Measurements from ENCODE around the gene CACNA1E.

CACNA1E gene

DNA sequence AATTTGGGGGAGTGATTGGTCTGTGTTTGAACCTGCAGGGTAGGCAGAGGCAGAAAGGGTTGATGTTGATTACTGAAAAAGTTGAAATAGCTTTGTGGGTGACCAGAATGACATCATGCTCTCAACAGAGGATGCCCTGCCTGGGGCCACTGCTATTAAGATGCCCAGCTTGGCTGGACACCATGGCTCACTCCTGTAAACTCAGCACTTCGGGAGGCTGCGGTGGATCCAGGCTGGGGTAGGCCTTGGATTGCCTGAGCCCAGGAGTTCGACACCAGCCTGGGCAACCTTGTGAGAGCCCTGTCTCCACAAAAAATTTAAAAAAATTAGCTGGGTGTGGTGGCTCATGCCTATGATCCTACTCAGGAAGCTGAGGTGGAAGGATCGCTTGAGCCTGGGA is 42.8 kb upstream of the CACNA1E start:
- Histone ChIP-seq H3F3A (ENCODE audit: insufficient read depth) (no peaks in the 10 kb centered on the region), H3K27me3 (ENCODE audit: low read length) (no peaks in the 10 kb centered on the region), H3K27ac (ENCODE audit: low read depth, low read length) (no peak overlapping the region), H3K79me2 (ENCODE audit: insufficient read depth, low read length) (no peaks in the 10 kb centered on the region), H3K4me3 (ENCODE audit: insufficient read depth, low read length, poor library complexity, severe bottlenecking) (no peak overlapping the region), H3K4me2 (ENCODE audit: low read depth, low read length, poor library complexity, severe bottlenecking) (no peak overlapping the region), H3K9ac (ENCODE audit: low read length) (no peak overlapping the region), H4K20me1 (ENCODE audit: low read depth, low read length) (no peaks in the 10 kb centered on the region), H3K36me3 (ENCODE audit: low read length) (no peaks in the 10 kb centered on the region), H3K9me2 (replicated peaks; ENCODE audit: insufficient read depth, low read length) (no peaks in the 10 kb centered on the region), H2AFZ (ENCODE audit: low read depth, low read length, severe bottlenecking) (no peak overlapping the region), H3K9me3 (ENCODE audit: insufficient read depth, low read length) (no peaks in the 10 kb centered on the region)
- TF ChIP-seq EZH2phosphoT487 (conservative IDR thresholded peaks at IDR 0.05; ENCODE audit: low read length): no peak
- TF ChIP-seq, protein P1, sequence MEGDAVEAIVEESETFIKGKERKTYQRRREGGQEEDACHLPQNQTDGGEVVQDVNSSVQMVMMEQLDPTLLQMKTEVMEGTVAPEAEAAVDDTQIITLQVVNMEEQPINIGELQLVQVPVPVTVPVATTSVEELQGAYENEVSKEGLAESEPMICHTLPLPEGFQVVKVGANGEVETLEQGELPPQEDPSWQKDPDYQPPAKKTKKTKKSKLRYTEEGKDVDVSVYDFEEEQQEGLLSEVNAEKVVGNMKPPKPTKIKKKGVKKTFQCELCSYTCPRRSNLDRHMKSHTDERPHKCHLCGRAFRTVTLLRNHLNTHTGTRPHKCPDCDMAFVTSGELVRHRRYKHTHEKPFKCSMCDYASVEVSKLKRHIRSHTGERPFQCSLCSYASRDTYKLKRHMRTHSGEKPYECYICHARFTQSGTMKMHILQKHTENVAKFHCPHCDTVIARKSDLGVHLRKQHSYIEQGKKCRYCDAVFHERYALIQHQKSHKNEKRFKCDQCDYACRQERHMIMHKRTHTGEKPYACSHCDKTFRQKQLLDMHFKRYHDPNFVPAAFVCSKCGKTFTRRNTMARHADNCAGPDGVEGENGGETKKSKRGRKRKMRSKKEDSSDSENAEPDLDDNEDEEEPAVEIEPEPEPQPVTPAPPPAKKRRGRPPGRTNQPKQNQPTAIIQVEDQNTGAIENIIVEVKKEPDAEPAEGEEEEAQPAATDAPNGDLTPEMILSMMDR (IDR thresholded peaks at IDR 0.05; ENCODE audit: insufficient read depth, low read length, poor library complexity, severe bottlenecking): no peak

DNA sequence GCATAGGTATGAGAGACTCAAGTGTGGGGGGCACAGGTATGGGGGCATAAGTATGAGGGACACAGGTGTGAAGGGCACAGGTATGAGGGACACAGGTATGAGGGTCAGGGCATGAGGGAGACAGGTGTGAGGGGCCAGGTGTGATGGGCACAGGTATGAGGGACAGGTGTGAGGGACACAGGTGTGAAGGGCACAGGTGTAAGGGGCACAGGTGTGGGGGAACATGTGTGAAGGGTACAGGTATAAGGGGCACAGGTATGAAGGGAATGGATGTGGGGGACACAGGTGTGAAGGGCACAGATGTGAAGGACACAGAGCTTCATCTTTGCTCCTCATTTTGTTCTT is 41.2 kb upstream of the CACNA1E start:
- Histone ChIP-seq H3K27me3 (ENCODE audit: low read length) (no peaks in the 10 kb centered on the region), H3K27ac (ENCODE audit: low read depth, low read length) (no peak overlapping the region), H3K79me2 (ENCODE audit: insufficient read depth, low read length) (no peaks in the 10 kb centered on the region), H3K4me3 (ENCODE audit: insufficient read depth, low read length, poor library complexity, severe bottlenecking) (no peak overlapping the region), H3K9ac (ENCODE audit: low read length) (no peak overlapping the region), H3K36me3 (ENCODE audit: low read length) (no peaks in the 10 kb centered on the region), H4K20me1 (ENCODE audit: low read depth, low read length) (no peaks in the 10 kb centered on the region), H3F3A (ENCODE audit: insufficient read depth) (no peaks in the 10 kb centered on the region), H2AFZ (ENCODE audit: low read depth, low read length, severe bottlenecking) (no peak overlapping the region), H3K4me2 (ENCODE audit: low read depth, low read length, poor library complexity, severe bottlenecking) (no peak overlapping the region), H3K9me2 (replicated peaks; ENCODE audit: insufficient read depth, low read length) (no peaks in the 10 kb centered on the region), H3K9me3 (ENCODE audit: insufficient read depth, low read length) (no peaks in the 10 kb centered on the region)
- TF ChIP-seq, protein P1 (IDR thresholded peaks at IDR 0.05; ENCODE audit: insufficient read depth, low read length, poor library complexity, severe bottlenecking): no peak
- TF ChIP-seq EZH2phosphoT487 (conservative IDR thresholded peaks at IDR 0.05; ENCODE audit: low read length): no peak

DNA sequence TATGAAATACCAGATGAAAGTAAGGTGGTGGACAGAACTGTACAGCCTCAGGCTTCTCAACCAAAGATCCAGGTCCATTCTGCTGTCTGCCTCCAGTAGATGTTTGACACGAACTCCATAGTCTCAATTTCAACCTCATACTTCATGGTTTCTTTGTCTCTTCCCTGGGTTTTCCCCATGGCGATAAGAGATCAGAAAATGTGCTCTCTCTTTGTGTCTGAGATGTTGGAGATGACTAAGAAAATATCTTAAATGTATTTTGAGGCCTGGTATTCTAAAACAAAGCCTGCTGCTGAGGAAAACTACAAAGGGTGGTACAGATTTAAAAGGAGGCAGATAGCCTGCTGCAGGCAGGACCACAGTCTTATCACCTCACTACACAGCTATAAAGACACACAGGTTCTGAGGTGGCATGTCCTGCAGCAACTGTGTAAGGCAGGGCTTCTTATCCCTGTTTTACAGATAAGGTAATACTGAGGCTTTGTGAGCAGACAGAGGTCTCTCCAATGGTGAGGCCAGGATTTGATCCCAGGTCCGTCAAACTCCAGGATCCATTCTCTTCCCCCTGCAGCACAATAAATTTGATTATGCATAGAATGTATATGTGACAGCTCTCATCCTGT is 40.0 kb upstream of the CACNA1E start:
- no peak overlapping the region for H3K9ac ChIP-seq (ENCODE audit: low read length)
- TF ChIP-seq, protein P1 (IDR thresholded peaks at IDR 0.05; ENCODE audit: insufficient read depth, low read length, poor library complexity, severe bottlenecking): no peak
- no peak for TF ChIP-seq EZH2phosphoT487 (conservative IDR thresholded peaks at IDR 0.05; ENCODE audit: low read length)

More for the DNA sequence above, 40.0 kb upstream of the CACNA1E start:
- Histone ChIP-seq H3K4me3 (ENCODE audit: insufficient read depth, low read length, poor library complexity, severe bottlenecking) (no peak overlapping the region), H3K27ac (ENCODE audit: low read depth, low read length) (no peak overlapping the region), H3K9me2 (replicated peaks; ENCODE audit: insufficient read depth, low read length) (no peaks in the 10 kb centered on the region), H3K36me3 (ENCODE audit: low read length) (no peaks in the 10 kb centered on the region), H4K20me1 (ENCODE audit: low read depth, low read length) (no peaks in the 10 kb centered on the region), H3K79me2 (ENCODE audit: insufficient read depth, low read length) (no peaks in the 10 kb centered on the region), H3K27me3 (ENCODE audit: low read length) (no peaks in the 10 kb centered on the region), H3K9me3 (ENCODE audit: insufficient read depth, low read length) (no peaks in the 10 kb centered on the region), H3K4me2 (ENCODE audit: low read depth, low read length, poor library complexity, severe bottlenecking) (no peak overlapping the region), H2AFZ (ENCODE audit: low read depth, low read length, severe bottlenecking) (no peak overlapping the region), H3F3A (ENCODE audit: insufficient read depth) (no peaks in the 10 kb centered on the region)

All from SU-DHL-6 (cell line).